Measurements from ENCODE around the gene FUNDC2. TPM values are rescaled to one million over a fixed set of nuclear protein-coding genes. Genes with fewer than 3 reads are reported as not detected.

FUNDC2 gene
- polyA plus RNA-seq, 2 of the 4 experiments (the other 2 are of a cell fraction) = 63.5 to 159 TPM

DNA sequence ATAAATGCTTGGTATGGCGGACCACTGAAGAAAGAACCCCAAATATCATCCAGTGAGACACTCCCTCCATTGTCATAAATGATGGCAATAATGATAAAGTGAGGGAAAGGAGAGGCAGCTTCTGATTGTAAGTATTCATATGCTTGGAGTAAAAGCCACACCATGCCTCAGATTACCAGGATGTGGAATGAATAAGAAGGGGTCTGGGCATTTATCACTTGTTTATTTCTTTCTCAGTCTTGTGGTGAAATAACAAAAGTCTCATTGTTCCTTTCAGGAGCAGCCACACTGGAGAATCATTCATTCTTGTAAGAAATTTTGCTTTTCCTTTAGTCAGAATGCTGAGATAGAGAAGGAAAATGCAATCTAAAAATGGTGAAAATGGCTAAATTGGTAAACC is 25.8 kb upstream of the FUNDC2 start:
- no peak overlapping the region for H3K27ac ChIP-seq
- no peaks in the 10 kb centered on the region for H3K4me1 ChIP-seq
- no peak overlapping the region for H3K4me2 ChIP-seq
- no peaks in the 10 kb centered on the region for H3K9me3 ChIP-seq
- CTCF ChIA-PET = no interaction called here
- no peak for FAIRE-seq
- H3K4me3 ChIP-seq = no peak overlapping the region
- TF ChIP-seq MYC (IDR thresholded peaks at IDR 0.05; ENCODE audit: borderline replicate concordance, low read length) (no peak), SMC3 (IDR thresholded peaks at IDR 0.05) (no peak), HOXA7 (CRISPR knock-in tag; IDR thresholded peaks at IDR 0.05) (no peak), FOXS1 (CRISPR knock-in tag; IDR thresholded peaks at IDR 0.05) (no peak), EP300 (IDR thresholded peaks at IDR 0.05) (no peak), FOSB (CRISPR knock-in tag; IDR thresholded peaks at IDR 0.05) (no peak), NFE2L2 (conservative IDR thresholded peaks at IDR 0.05; ENCODE audit: low read length) (no peak), HDAC2 (IDR thresholded peaks at IDR 0.05) (no peak), POLR2A (IDR thresholded peaks at IDR 0.05; ENCODE audit: low read length) (no peak), ZFP36 (IDR thresholded peaks at IDR 0.05; ENCODE audit: borderline replicate concordance, partially characterized antibody) (no peak), SREBF2 (IDR thresholded peaks at IDR 0.05) (no peak), NR3C1 (IDR thresholded peaks at IDR 0.05) (no peak), RAD21 (conservative IDR thresholded peaks at IDR 0.05 in 1 of 2, IDR thresholded peaks at IDR 0.05 in 1 of 2) (no peak), RFX5 (IDR thresholded peaks at IDR 0.05) (no peak)
- TF ChIP-seq, protein P1, sequence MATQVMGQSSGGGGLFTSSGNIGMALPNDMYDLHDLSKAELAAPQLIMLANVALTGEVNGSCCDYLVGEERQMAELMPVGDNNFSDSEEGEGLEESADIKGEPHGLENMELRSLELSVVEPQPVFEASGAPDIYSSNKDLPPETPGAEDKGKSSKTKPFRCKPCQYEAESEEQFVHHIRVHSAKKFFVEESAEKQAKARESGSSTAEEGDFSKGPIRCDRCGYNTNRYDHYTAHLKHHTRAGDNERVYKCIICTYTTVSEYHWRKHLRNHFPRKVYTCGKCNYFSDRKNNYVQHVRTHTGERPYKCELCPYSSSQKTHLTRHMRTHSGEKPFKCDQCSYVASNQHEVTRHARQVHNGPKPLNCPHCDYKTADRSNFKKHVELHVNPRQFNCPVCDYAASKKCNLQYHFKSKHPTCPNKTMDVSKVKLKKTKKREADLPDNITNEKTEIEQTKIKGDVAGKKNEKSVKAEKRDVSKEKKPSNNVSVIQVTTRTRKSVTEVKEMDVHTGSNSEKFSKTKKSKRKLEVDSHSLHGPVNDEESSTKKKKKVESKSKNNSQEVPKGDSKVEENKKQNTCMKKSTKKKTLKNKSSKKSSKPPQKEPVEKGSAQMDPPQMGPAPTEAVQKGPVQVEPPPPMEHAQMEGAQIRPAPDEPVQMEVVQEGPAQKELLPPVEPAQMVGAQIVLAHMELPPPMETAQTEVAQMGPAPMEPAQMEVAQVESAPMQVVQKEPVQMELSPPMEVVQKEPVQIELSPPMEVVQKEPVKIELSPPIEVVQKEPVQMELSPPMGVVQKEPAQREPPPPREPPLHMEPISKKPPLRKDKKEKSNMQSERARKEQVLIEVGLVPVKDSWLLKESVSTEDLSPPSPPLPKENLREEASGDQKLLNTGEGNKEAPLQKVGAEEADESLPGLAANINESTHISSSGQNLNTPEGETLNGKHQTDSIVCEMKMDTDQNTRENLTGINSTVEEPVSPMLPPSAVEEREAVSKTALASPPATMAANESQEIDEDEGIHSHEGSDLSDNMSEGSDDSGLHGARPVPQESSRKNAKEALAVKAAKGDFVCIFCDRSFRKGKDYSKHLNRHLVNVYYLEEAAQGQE (IDR thresholded peaks at IDR 0.05) = no peak
- no peak for ATAC-seq
- DNase-seq (ENCODE audit: low read depth in 1 of 2, low spot score in 1 of 2) = no peak
- 94% methylated on average over 1 of the region's 1 CpG for WGBS (ENCODE audit: missing lambda C conversion rate)
- POLR2A ChIA-PET = no interaction called here

DNA sequence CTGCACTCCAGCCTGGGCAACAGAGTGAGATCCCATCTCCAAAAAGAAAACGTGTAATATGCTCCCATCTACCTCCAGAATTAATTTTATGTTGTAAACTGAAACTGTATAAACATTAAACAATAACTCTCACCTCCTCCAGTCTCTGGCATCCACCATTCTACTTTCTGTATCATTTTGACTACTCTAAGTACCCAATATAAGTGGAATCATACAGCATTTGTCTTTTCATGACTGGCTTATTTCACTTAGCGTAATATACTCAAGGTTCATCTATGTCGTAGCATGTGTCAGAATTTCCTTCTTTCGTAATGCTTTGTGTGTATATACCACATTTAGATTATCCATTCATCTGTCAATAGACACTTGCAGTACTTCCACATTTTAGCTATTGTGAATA is 24.8 kb upstream of the FUNDC2 start:
- no peaks in the 10 kb centered on the region for H3K4me1 ChIP-seq
- no peak overlapping the region for H3K4me3 ChIP-seq
- FAIRE-seq (no peak), DNase-seq (ENCODE audit: low read depth in 1 of 2, low spot score in 1 of 2) (no peak), ATAC-seq (no peak)
- no peak overlapping the region for H3K4me2 ChIP-seq
- 65% methylated on average over 4 of the region's 4 CpGs for WGBS (ENCODE audit: missing lambda C conversion rate)
- CTCF ChIA-PET = no interaction called here
- POLR2A ChIA-PET = no interaction called here
- TF ChIP-seq CHD2 (IDR thresholded peaks at IDR 0.05; ENCODE audit: low read length, partially characterized antibody) = no peak
- TF ChIP-seq, protein P1 (IDR thresholded peaks at IDR 0.05) = no peak
- TF ChIP-seq POLR2A (IDR thresholded peaks at IDR 0.05; ENCODE audit: low read length) = no peak
- TF ChIP-seq, protein P2, sequence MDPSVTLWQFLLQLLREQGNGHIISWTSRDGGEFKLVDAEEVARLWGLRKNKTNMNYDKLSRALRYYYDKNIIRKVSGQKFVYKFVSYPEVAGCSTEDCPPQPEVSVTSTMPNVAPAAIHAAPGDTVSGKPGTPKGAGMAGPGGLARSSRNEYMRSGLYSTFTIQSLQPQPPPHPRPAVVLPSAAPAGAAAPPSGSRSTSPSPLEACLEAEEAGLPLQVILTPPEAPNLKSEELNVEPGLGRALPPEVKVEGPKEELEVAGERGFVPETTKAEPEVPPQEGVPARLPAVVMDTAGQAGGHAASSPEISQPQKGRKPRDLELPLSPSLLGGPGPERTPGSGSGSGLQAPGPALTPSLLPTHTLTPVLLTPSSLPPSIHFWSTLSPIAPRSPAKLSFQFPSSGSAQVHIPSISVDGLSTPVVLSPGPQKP (IDR thresholded peaks at IDR 0.05; ENCODE audit: low read depth, low read length) = no peak
- no peak for TF ChIP-seq RNF2 (IDR thresholded peaks at IDR 0.05; ENCODE audit: borderline replicate concordance, low read depth)
- TF ChIP-seq CHD4 (IDR thresholded peaks at IDR 0.05; ENCODE audit: borderline replicate concordance) = no peak
- TF ChIP-seq ZC3H11A (IDR thresholded peaks at IDR 0.05) = no peak
- no peak for TF ChIP-seq HES2 (IDR thresholded peaks at IDR 0.05)
- TF ChIP-seq RCOR1 (IDR thresholded peaks at IDR 0.05; ENCODE audit: low read depth, low read length) = no peak
- TF ChIP-seq EP300 (IDR thresholded peaks at IDR 0.05) = no peak
- TF ChIP-seq RFX5 (IDR thresholded peaks at IDR 0.05) = no peak
- no peak overlapping the region for H3K27ac ChIP-seq
- no peaks in the 10 kb centered on the region for H3K9me3 ChIP-seq
